Measurements from ENCODE around the gene CFAP45. TPM values are rescaled to one million over a fixed set of nuclear protein-coding genes. Genes with fewer than 3 reads are reported as not detected.

The CFAP45 gene
- total RNA-seq, 1 experiment from 2014 or later: 0.48 TPM

DNA sequence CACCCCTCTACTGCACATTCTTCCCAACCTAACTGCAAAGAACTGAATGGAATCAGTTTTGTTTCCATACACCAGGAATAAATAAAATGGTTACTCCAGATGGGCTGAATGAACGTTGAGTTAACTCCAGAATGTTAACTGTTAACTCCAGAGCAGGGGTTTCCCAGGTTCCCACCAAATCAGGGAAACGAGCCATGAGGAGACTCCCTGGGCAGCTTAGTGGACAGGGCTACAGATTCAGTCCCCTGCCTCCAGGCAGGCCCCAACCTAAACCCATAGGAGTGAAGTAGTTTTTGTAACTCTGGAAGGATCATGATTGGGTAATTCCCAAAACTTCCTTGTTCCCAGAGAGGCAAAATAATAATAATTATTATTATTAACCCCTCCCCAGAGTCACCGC, 51.6 kb downstream of the CFAP45 start:
- H3K4me3 Mint-ChIP-seq: no peak overlapping the region
- no peak for DNase-seq (ENCODE audit: low spot score)
- H3K4me1 Mint-ChIP-seq: no peaks in the 10 kb centered on the region
- H3K36me3 Mint-ChIP-seq: no peaks in the 10 kb centered on the region
- H3K27ac Mint-ChIP-seq: no peak overlapping the region
- TF ChIP-seq, protein P1, sequence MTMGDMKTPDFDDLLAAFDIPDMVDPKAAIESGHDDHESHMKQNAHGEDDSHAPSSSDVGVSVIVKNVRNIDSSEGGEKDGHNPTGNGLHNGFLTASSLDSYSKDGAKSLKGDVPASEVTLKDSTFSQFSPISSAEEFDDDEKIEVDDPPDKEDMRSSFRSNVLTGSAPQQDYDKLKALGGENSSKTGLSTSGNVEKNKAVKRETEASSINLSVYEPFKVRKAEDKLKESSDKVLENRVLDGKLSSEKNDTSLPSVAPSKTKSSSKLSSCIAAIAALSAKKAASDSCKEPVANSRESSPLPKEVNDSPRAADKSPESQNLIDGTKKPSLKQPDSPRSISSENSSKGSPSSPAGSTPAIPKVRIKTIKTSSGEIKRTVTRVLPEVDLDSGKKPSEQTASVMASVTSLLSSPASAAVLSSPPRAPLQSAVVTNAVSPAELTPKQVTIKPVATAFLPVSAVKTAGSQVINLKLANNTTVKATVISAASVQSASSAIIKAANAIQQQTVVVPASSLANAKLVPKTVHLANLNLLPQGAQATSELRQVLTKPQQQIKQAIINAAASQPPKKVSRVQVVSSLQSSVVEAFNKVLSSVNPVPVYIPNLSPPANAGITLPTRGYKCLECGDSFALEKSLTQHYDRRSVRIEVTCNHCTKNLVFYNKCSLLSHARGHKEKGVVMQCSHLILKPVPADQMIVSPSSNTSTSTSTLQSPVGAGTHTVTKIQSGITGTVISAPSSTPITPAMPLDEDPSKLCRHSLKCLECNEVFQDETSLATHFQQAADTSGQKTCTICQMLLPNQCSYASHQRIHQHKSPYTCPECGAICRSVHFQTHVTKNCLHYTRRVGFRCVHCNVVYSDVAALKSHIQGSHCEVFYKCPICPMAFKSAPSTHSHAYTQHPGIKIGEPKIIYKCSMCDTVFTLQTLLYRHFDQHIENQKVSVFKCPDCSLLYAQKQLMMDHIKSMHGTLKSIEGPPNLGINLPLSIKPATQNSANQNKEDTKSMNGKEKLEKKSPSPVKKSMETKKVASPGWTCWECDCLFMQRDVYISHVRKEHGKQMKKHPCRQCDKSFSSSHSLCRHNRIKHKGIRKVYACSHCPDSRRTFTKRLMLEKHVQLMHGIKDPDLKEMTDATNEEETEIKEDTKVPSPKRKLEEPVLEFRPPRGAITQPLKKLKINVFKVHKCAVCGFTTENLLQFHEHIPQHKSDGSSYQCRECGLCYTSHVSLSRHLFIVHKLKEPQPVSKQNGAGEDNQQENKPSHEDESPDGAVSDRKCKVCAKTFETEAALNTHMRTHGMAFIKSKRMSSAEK (CRISPR knock-in tag; IDR thresholded peaks at IDR 0.05; ENCODE audit: borderline replicate concordance): no peak
- no peak for TF ChIP-seq FOXK1 (CRISPR knock-in tag; IDR thresholded peaks at IDR 0.05)
- TF ChIP-seq, protein P2, sequence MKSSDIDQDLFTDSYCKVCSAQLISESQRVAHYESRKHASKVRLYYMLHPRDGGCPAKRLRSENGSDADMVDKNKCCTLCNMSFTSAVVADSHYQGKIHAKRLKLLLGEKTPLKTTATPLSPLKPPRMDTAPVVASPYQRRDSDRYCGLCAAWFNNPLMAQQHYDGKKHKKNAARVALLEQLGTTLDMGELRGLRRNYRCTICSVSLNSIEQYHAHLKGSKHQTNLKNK (CRISPR knock-in tag; IDR thresholded peaks at IDR 0.05): no peak
- TF ChIP-seq, protein P3, sequence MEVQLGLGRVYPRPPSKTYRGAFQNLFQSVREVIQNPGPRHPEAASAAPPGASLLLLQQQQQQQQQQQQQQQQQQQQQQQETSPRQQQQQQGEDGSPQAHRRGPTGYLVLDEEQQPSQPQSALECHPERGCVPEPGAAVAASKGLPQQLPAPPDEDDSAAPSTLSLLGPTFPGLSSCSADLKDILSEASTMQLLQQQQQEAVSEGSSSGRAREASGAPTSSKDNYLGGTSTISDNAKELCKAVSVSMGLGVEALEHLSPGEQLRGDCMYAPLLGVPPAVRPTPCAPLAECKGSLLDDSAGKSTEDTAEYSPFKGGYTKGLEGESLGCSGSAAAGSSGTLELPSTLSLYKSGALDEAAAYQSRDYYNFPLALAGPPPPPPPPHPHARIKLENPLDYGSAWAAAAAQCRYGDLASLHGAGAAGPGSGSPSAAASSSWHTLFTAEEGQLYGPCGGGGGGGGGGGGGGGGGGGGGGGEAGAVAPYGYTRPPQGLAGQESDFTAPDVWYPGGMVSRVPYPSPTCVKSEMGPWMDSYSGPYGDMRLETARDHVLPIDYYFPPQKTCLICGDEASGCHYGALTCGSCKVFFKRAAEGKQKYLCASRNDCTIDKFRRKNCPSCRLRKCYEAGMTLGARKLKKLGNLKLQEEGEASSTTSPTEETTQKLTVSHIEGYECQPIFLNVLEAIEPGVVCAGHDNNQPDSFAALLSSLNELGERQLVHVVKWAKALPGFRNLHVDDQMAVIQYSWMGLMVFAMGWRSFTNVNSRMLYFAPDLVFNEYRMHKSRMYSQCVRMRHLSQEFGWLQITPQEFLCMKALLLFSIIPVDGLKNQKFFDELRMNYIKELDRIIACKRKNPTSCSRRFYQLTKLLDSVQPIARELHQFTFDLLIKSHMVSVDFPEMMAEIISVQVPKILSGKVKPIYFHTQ (CRISPR knock-in tag; IDR thresholded peaks at IDR 0.05): no peak
- no peak for TF ChIP-seq TCF7 (CRISPR knock-in tag; IDR thresholded peaks at IDR 0.05; ENCODE audit: low read depth)
- TF ChIP-seq, protein P4, sequence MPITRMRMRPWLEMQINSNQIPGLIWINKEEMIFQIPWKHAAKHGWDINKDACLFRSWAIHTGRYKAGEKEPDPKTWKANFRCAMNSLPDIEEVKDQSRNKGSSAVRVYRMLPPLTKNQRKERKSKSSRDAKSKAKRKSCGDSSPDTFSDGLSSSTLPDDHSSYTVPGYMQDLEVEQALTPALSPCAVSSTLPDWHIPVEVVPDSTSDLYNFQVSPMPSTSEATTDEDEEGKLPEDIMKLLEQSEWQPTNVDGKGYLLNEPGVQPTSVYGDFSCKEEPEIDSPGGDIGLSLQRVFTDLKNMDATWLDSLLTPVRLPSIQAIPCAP (CRISPR knock-in tag; IDR thresholded peaks at IDR 0.05): no peak
- no peak for TF ChIP-seq NFE2L1 (CRISPR knock-in tag; IDR thresholded peaks at IDR 0.05)
- no peak for TF ChIP-seq TEAD1 (CRISPR knock-in tag; IDR thresholded peaks at IDR 0.05)
- no peak for TF ChIP-seq ZNF232 (CRISPR knock-in tag; IDR thresholded peaks at IDR 0.05)
- TF ChIP-seq, protein P5, sequence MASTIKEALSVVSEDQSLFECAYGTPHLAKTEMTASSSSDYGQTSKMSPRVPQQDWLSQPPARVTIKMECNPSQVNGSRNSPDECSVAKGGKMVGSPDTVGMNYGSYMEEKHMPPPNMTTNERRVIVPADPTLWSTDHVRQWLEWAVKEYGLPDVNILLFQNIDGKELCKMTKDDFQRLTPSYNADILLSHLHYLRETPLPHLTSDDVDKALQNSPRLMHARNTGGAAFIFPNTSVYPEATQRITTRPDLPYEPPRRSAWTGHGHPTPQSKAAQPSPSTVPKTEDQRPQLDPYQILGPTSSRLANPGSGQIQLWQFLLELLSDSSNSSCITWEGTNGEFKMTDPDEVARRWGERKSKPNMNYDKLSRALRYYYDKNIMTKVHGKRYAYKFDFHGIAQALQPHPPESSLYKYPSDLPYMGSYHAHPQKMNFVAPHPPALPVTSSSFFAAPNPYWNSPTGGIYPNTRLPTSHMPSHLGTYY (CRISPR knock-in tag; IDR thresholded peaks at IDR 0.05): no peak
- no peak for TF ChIP-seq ZNF396 (CRISPR knock-in tag; IDR thresholded peaks at IDR 0.05; ENCODE audit: borderline replicate concordance)
- TF ChIP-seq RELA (CRISPR knock-in tag; IDR thresholded peaks at IDR 0.05; ENCODE audit: borderline replicate concordance): no peak
- no peak for TF ChIP-seq NR2C2 (CRISPR knock-in tag; IDR thresholded peaks at IDR 0.05)
- no peak for TF ChIP-seq ZNF671 (CRISPR knock-in tag; IDR thresholded peaks at IDR 0.05)
- TF ChIP-seq, protein P6, sequence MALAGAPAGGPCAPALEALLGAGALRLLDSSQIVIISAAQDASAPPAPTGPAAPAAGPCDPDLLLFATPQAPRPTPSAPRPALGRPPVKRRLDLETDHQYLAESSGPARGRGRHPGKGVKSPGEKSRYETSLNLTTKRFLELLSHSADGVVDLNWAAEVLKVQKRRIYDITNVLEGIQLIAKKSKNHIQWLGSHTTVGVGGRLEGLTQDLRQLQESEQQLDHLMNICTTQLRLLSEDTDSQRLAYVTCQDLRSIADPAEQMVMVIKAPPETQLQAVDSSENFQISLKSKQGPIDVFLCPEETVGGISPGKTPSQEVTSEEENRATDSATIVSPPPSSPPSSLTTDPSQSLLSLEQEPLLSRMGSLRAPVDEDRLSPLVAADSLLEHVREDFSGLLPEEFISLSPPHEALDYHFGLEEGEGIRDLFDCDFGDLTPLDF (CRISPR knock-in tag; IDR thresholded peaks at IDR 0.05): no peak
- no peak for TF ChIP-seq ZNF138 (CRISPR knock-in tag; conservative IDR thresholded peaks at IDR 0.05)
- TF ChIP-seq FOXJ3 (CRISPR knock-in tag; IDR thresholded peaks at IDR 0.05; ENCODE audit: borderline replicate concordance): no peak
- TF ChIP-seq, protein P7, sequence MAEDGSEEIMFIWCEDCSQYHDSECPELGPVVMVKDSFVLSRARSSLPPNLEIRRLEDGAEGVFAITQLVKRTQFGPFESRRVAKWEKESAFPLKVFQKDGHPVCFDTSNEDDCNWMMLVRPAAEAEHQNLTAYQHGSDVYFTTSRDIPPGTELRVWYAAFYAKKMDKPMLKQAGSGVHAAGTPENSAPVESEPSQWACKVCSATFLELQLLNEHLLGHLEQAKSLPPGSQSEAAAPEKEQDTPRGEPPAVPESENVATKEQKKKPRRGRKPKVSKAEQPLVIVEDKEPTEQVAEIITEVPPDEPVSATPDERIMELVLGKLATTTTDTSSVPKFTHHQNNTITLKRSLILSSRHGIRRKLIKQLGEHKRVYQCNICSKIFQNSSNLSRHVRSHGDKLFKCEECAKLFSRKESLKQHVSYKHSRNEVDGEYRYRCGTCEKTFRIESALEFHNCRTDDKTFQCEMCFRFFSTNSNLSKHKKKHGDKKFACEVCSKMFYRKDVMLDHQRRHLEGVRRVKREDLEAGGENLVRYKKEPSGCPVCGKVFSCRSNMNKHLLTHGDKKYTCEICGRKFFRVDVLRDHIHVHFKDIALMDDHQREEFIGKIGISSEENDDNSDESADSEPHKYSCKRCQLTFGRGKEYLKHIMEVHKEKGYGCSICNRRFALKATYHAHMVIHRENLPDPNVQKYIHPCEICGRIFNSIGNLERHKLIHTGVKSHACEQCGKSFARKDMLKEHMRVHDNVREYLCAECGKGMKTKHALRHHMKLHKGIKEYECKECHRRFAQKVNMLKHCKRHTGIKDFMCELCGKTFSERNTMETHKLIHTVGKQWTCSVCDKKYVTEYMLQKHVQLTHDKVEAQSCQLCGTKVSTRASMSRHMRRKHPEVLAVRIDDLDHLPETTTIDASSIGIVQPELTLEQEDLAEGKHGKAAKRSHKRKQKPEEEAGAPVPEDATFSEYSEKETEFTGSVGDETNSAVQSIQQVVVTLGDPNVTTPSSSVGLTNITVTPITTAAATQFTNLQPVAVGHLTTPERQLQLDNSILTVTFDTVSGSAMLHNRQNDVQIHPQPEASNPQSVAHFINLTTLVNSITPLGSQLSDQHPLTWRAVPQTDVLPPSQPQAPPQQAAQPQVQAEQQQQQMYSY (CRISPR knock-in tag; IDR thresholded peaks at IDR 0.05): no peak
- TF ChIP-seq, protein P8, sequence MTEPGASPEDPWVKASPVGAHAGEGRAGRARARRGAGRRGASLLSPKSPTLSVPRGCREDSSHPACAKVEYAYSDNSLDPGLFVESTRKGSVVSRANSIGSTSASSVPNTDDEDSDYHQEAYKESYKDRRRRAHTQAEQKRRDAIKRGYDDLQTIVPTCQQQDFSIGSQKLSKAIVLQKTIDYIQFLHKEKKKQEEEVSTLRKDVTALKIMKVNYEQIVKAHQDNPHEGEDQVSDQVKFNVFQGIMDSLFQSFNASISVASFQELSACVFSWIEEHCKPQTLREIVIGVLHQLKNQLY (CRISPR knock-in tag; IDR thresholded peaks at IDR 0.05): no peak
- H3K27me3 Mint-ChIP-seq (ENCODE audit: low read depth): peaks cover 13% of the 10 kb centered on the region
- CTCF ChIA-PET: interaction anchor here (1.8 kb wide), 1 partner anchor 43 kb away, joined by 5 read pairs; no protein-coding TSS in a partner anchor
- no peak for ATAC-seq
- POLR2A ChIA-PET: no interaction called here
- H3K9me3 Mint-ChIP-seq: no peaks in the 10 kb centered on the region
